22Rv1 (cell line): ENCODE measurements around the gene CD8B.

Source experiments
- H3K27ac ChIP-seq: fragments of 450-650 bp; 2 replicates; pipeline ENCODE4 v1.5.1; 2017
- CTCF ChIP-seq: fragments of 450-650 bp; IDR thresholded peaks from 2 replicates; pipeline ENCODE4 v1.5.1; 2017; ENCODE audit warnings: mild to moderate bottlenecking
- ZFX ChIP-seq: fragments of 450-650 bp; IDR thresholded peaks from 2 replicates; pipeline ENCODE4 v1.6.1; 2017; ENCODE audit warnings: antibody characterized with exemption, borderline replicate concordance

Gene CD8B

GRCh38 chr2:86822668-86823345, 38.9 kb downstream of the CD8B start:
- H3K27ac ChIP-seq, result no peak overlapping the region
- TF ChIP-seq ZFX, result no peak
- no peak for TF ChIP-seq CTCF

- TF ChIP-seq CTCF (no peak), ZFX (no peak)
- no peak overlapping the region for H3K27ac ChIP-seq
Observed at GRCh38 chr2:86821842-86822241, 39.8 kb downstream of the CD8B start.

GRCh38 chr2:86821306-86821705, 40.4 kb downstream of the CD8B start:
- TF ChIP-seq ZFX (no peak), CTCF (no peak)
- H3K27ac ChIP-seq, result no peak overlapping the region

GRCh38 chr2:86818957-86819356, 42.7 kb downstream of the CD8B start:
- no peak overlapping the region for H3K27ac ChIP-seq
- no peak for TF ChIP-seq CTCF
- no peak for TF ChIP-seq ZFX

- TF ChIP-seq ZFX (no peak), CTCF (no peak)
- no peak overlapping the region for H3K27ac ChIP-seq
Observed at GRCh38 chr2:86818114-86818801, 43.4 kb downstream of the CD8B start.

- TF ChIP-seq ZFX, result no peak
- TF ChIP-seq CTCF, result no peak
Observed at GRCh38 chr2:86815611-86816010, 46.1 kb downstream of the CD8B start.

GRCh38 chr2:86809481-86810121, 52.1 kb downstream of the CD8B start:
- TF ChIP-seq ZFX (no peak), CTCF (no peak)

More at GRCh38 chr2:86815611-86816010, 46.1 kb downstream of the CD8B start:
- no peak overlapping the region for H3K27ac ChIP-seq

More at GRCh38 chr2:86809481-86810121, 52.1 kb downstream of the CD8B start:
- H3K27ac ChIP-seq, result no peak overlapping the region
